ENCODE measurements around the gene C19orf12.
A peak's percentile ranks its signal among the peaks of the same experiment; 100 is the strongest.

Gene C19orf12

GRCh38 chr19:29668746-29669609 lies 46.1 kb downstream of the C19orf12 start:
- TF ChIP-seq CTCF (IDR thresholded peaks at IDR 0.05; ENCODE audit: poor library complexity, severe bottlenecking): no peak
- Histone ChIP-seq H3K27ac (ENCODE audit: poor library complexity, severe bottlenecking) (no peak overlapping the region), H3K36me3 (ENCODE audit: low read depth) (no peaks in the 10 kb centered on the region), H3K9me3 (ENCODE audit: severe bottlenecking) (no peaks in the 10 kb centered on the region), H3K4me3 (ENCODE audit: severe bottlenecking) (no peak overlapping the region), H3K4me1 (ENCODE audit: insufficient read depth, poor library complexity, severe bottlenecking) (peaks cover 22% of the 10 kb centered on the region), H3K27me3 (ENCODE audit: insufficient read depth, poor library complexity, severe bottlenecking) (no peaks in the 10 kb centered on the region)
- no peak for ATAC-seq (ENCODE audit: low read depth)
- DNase-seq (ENCODE audit: low spot score): no peak

- TF ChIP-seq CTCF (IDR thresholded peaks at IDR 0.05; ENCODE audit: poor library complexity, severe bottlenecking): no peak
- DNase-seq (ENCODE audit: low spot score) (no peak), ATAC-seq (ENCODE audit: low read depth) (no peak)
- Histone ChIP-seq H3K9me3 (ENCODE audit: severe bottlenecking) (no peaks in the 10 kb centered on the region), H3K36me3 (ENCODE audit: low read depth) (no peaks in the 10 kb centered on the region), H3K27me3 (ENCODE audit: insufficient read depth, poor library complexity, severe bottlenecking) (no peaks in the 10 kb centered on the region), H3K4me3 (ENCODE audit: severe bottlenecking) (no peak overlapping the region), H3K4me1 (ENCODE audit: insufficient read depth, poor library complexity, severe bottlenecking) (peaks cover 22% of the 10 kb centered on the region), H3K27ac (ENCODE audit: poor library complexity, severe bottlenecking) (no peak overlapping the region)
Observed at GRCh38 chr19:29667901-29668341, 47.1 kb downstream of the C19orf12 start.

- Histone ChIP-seq H3K27me3 (ENCODE audit: insufficient read depth, poor library complexity, severe bottlenecking) (no peaks in the 10 kb centered on the region), H3K27ac (ENCODE audit: poor library complexity, severe bottlenecking) (no peak overlapping the region), H3K9me3 (ENCODE audit: severe bottlenecking) (no peaks in the 10 kb centered on the region), H3K36me3 (ENCODE audit: low read depth) (no peaks in the 10 kb centered on the region), H3K4me1 (ENCODE audit: insufficient read depth, poor library complexity, severe bottlenecking) (peaks cover 27% of the 10 kb centered on the region), H3K4me3 (ENCODE audit: severe bottlenecking) (no peak overlapping the region)
- TF ChIP-seq CTCF (IDR thresholded peaks at IDR 0.05; ENCODE audit: poor library complexity, severe bottlenecking): no peak
- ATAC-seq (ENCODE audit: low read depth): no peak
- no peak for DNase-seq (ENCODE audit: low spot score)
Observed at GRCh38 chr19:29667387-29667783, 47.7 kb downstream of the C19orf12 start.

GRCh38 chr19:29666578-29667386 lies 48.3 kb downstream of the C19orf12 start:
- no peak for TF ChIP-seq CTCF (IDR thresholded peaks at IDR 0.05; ENCODE audit: poor library complexity, severe bottlenecking)
- H3K9me3 ChIP-seq (ENCODE audit: severe bottlenecking): no peaks in the 10 kb centered on the region
- peaks cover 33% of the 10 kb centered on the region for H3K4me1 ChIP-seq (ENCODE audit: insufficient read depth, poor library complexity, severe bottlenecking)
- H3K4me3 ChIP-seq (ENCODE audit: severe bottlenecking): peak overlapping the region; percentile 71
- H3K27ac ChIP-seq (ENCODE audit: poor library complexity, severe bottlenecking): no peak overlapping the region
- no peaks in the 10 kb centered on the region for H3K36me3 ChIP-seq (ENCODE audit: low read depth)
- DNase-seq (ENCODE audit: low spot score): no peak
- peak; percentile 1; the same call in 1 of the 3 replicates for ATAC-seq (ENCODE audit: low read depth)
- H3K27me3 ChIP-seq (ENCODE audit: insufficient read depth, poor library complexity, severe bottlenecking): no peaks in the 10 kb centered on the region
